ENCODE measurements around the gene RNF43. TPM values are rescaled to one million over a fixed set of nuclear protein-coding genes. Genes with fewer than 3 reads are reported as not detected.
A peak's percentile ranks its signal among the peaks of the same experiment; 100 is the strongest.

Gene RNF43
- total RNA-seq: not detected in 2 replicates

- peak within 1 kb of the TSS; percentile 39 for H3K4me3 ChIP-seq (ENCODE audit: low read depth, low read length)
- DNase-seq (ENCODE audit: low read depth): peak; percentile 79
- TF ChIP-seq CTCF (IDR thresholded peaks at IDR 0.05; ENCODE audit: insufficient read depth, low read depth, low read length): peak; percentile 96
Measured at GRCh38 chr17:58417300-58418092, at the start of gene RNF43. RNF43 (minus strand) TSS chr17:58417534; CDS start chr17:58415577, 1,957 bp downstream.

- no peak for TF ChIP-seq CTCF (IDR thresholded peaks at IDR 0.05; ENCODE audit: insufficient read depth, low read depth, low read length)
- no peak overlapping the region for H3K4me3 ChIP-seq (ENCODE audit: low read depth, low read length)
- no peak for DNase-seq (ENCODE audit: low read depth)
Measured at GRCh38 chr17:58455491-58455890, 38.2 kb upstream of the RNF43 start.

GRCh38 chr17:58452738-58453137 is 35.4 kb upstream of the RNF43 start:
- peak; percentile 6 for DNase-seq (ENCODE audit: low read depth)
- no peak for TF ChIP-seq CTCF (IDR thresholded peaks at IDR 0.05; ENCODE audit: insufficient read depth, low read depth, low read length)

GRCh38 chr17:58447039-58447975 is 30.0 kb upstream of the RNF43 start:
- DNase-seq (ENCODE audit: low read depth): peak; percentile 84
- TF ChIP-seq CTCF (IDR thresholded peaks at IDR 0.05; ENCODE audit: insufficient read depth, low read depth, low read length): peak; percentile 91
- no peak overlapping the region for H3K4me3 ChIP-seq (ENCODE audit: low read depth, low read length)

More at GRCh38 chr17:58452738-58453137, 35.4 kb upstream of the RNF43 start:
- H3K4me3 ChIP-seq (ENCODE audit: low read depth, low read length): no peak overlapping the region

- no peak for TF ChIP-seq CTCF (IDR thresholded peaks at IDR 0.05; ENCODE audit: insufficient read depth, low read depth, low read length)
- H3K4me3 ChIP-seq (ENCODE audit: low read depth, low read length): no peak overlapping the region
- DNase-seq (ENCODE audit: low read depth): no peak
Measured at GRCh38 chr17:58446086-58446485, 28.8 kb upstream of the RNF43 start.

- no peak overlapping the region for H3K4me3 ChIP-seq (ENCODE audit: low read depth, low read length)
- no peak for TF ChIP-seq CTCF (IDR thresholded peaks at IDR 0.05; ENCODE audit: insufficient read depth, low read depth, low read length)
- DNase-seq (ENCODE audit: low read depth): no peak
Measured at GRCh38 chr17:58436805-58437239, 19.5 kb upstream of the RNF43 start.
